ENCODE data around the gene CHD6.

The CHD6 gene

DNA sequence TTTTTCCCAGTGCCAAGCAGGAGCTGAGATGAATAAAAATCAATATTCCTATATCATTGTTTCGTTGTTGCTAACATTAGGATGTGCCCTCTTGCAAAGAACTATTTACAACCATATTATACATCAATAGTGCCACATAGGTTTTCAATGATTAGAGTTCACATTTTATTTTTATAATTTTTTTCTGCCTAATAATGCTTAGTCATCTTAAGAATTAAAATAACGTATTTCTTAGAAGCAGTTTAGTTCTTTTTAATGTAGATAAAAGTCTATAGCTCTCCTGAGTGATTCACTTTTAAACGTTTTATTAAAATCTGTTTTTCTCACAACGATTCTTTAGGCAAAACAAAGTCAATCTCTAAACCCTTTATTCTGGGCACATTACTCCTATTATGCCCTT lies 71.6 kb downstream of the CHD6 start:
- ATAC-seq: no peak
- TF ChIP-seq GLIS3 (CRISPR knock-in tag; IDR thresholded peaks at IDR 0.05) (no peak), CSDC2 (CRISPR knock-in tag; IDR thresholded peaks at IDR 0.05) (no peak), BACH2 (CRISPR knock-in tag; IDR thresholded peaks at IDR 0.05; ENCODE audit: borderline replicate concordance) (no peak), TCF4 (CRISPR knock-in tag; IDR thresholded peaks at IDR 0.05; ENCODE audit: borderline replicate concordance) (no peak)
- TF ChIP-seq, protein P1, sequence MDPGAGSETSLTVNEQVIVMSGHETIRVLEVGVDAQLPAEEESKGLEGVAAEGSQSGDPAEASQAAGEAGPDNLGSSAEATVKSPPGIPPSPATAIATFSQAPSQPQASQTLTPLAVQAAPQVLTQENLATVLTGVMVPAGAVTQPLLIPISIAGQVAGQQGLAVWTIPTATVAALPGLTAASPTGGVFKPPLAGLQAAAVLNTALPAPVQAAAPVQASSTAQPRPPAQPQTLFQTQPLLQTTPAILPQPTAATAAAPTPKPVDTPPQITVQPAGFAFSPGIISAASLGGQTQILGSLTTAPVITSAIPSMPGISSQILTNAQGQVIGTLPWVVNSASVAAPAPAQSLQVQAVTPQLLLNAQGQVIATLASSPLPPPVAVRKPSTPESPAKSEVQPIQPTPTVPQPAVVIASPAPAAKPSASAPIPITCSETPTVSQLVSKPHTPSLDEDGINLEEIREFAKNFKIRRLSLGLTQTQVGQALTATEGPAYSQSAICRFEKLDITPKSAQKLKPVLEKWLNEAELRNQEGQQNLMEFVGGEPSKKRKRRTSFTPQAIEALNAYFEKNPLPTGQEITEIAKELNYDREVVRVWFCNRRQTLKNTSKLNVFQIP (CRISPR knock-in tag; IDR thresholded peaks at IDR 0.05; ENCODE audit: borderline replicate concordance, low read depth): no peak
- TF ChIP-seq, protein P2, sequence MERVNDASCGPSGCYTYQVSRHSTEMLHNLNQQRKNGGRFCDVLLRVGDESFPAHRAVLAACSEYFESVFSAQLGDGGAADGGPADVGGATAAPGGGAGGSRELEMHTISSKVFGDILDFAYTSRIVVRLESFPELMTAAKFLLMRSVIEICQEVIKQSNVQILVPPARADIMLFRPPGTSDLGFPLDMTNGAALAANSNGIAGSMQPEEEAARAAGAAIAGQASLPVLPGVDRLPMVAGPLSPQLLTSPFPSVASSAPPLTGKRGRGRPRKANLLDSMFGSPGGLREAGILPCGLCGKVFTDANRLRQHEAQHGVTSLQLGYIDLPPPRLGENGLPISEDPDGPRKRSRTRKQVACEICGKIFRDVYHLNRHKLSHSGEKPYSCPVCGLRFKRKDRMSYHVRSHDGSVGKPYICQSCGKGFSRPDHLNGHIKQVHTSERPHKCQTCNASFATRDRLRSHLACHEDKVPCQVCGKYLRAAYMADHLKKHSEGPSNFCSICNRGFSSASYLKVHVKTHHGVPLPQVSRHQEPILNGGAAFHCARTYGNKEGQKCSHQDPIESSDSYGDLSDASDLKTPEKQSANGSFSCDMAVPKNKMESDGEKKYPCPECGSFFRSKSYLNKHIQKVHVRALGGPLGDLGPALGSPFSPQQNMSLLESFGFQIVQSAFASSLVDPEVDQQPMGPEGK (CRISPR knock-in tag; IDR thresholded peaks at IDR 0.05; ENCODE audit: borderline replicate concordance): no peak

DNA sequence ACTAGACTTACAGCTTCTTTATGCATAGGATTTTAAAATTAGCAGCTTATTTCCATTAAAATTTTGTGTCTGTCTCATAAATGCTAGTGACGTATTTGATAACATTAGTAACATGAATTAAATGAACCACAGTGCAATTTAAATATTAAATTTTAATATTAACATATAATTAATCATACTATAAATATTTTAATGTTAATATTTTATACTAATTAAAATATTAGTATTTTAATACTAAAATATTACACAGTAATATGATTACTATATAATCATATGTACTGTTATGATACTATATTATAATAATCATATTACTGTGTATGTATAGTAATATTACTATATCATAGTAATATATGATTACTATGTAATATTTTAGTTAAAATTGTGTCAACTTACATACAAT lies 73.7 kb downstream of the CHD6 start:
- TF ChIP-seq BACH2 (CRISPR knock-in tag; IDR thresholded peaks at IDR 0.05; ENCODE audit: borderline replicate concordance) (no peak), ISL1 (CRISPR knock-in tag; IDR thresholded peaks at IDR 0.05) (no peak), ZNF70 (CRISPR knock-in tag; IDR thresholded peaks at IDR 0.05) (no peak), ZFP3 (CRISPR knock-in tag; IDR thresholded peaks at IDR 0.05) (no peak), ZFP30 (CRISPR knock-in tag; IDR thresholded peaks at IDR 0.05) (no peak), PPARA (CRISPR knock-in tag; IDR thresholded peaks at IDR 0.05; ENCODE audit: borderline replicate concordance) (no peak), ZNF8 (CRISPR knock-in tag; IDR thresholded peaks at IDR 0.05) (no peak), TOX (CRISPR knock-in tag; IDR thresholded peaks at IDR 0.05; ENCODE audit: borderline replicate concordance) (no peak)
- TF ChIP-seq, protein P1 (CRISPR knock-in tag; IDR thresholded peaks at IDR 0.05; ENCODE audit: borderline replicate concordance, low read depth): no peak
- TF ChIP-seq, protein P3, sequence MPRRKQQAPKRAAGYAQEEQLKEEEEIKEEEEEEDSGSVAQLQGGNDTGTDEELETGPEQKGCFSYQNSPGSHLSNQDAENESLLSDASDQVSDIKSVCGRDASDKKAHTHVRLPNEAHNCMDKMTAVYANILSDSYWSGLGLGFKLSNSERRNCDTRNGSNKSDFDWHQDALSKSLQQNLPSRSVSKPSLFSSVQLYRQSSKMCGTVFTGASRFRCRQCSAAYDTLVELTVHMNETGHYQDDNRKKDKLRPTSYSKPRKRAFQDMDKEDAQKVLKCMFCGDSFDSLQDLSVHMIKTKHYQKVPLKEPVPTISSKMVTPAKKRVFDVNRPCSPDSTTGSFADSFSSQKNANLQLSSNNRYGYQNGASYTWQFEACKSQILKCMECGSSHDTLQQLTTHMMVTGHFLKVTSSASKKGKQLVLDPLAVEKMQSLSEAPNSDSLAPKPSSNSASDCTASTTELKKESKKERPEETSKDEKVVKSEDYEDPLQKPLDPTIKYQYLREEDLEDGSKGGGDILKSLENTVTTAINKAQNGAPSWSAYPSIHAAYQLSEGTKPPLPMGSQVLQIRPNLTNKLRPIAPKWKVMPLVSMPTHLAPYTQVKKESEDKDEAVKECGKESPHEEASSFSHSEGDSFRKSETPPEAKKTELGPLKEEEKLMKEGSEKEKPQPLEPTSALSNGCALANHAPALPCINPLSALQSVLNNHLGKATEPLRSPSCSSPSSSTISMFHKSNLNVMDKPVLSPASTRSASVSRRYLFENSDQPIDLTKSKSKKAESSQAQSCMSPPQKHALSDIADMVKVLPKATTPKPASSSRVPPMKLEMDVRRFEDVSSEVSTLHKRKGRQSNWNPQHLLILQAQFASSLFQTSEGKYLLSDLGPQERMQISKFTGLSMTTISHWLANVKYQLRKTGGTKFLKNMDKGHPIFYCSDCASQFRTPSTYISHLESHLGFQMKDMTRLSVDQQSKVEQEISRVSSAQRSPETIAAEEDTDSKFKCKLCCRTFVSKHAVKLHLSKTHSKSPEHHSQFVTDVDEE (CRISPR knock-in tag; IDR thresholded peaks at IDR 0.05): no peak
- TF ChIP-seq, protein P4, sequence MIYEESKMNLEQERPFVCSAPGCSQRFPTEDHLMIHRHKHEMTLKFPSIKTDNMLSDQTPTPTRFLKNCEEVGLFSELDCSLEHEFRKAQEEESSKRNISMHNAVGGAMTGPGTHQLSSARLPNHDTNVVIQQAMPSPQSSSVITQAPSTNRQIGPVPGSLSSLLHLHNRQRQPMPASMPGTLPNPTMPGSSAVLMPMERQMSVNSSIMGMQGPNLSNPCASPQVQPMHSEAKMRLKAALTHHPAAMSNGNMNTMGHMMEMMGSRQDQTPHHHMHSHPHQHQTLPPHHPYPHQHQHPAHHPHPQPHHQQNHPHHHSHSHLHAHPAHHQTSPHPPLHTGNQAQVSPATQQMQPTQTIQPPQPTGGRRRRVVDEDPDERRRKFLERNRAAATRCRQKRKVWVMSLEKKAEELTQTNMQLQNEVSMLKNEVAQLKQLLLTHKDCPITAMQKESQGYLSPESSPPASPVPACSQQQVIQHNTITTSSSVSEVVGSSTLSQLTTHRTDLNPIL (CRISPR knock-in tag; IDR thresholded peaks at IDR 0.05; ENCODE audit: low read depth): no peak
- no peak for ATAC-seq

DNA sequence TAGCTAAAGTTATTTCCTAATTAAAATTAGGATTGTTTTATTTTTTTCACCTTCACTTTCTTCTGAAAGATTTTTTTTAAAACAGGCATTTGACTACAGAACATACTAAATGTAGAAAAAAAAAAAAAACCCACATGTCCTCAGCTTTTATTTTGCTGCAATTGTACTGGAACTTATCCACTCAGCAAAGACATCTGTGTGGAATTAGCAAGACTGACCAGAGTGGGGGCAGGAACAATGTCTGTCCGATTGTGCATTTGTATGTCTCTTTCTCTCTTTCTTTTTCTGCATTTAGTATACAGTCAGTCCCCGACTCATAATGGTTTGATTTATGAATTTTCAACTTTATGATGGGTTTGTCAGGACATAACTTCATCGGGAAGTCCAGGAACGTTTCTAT lies 77.3 kb downstream of the CHD6 start:
- peak; percentile 54; the same call in 2 of the 3 replicates for ATAC-seq
- TF ChIP-seq, protein P5, sequence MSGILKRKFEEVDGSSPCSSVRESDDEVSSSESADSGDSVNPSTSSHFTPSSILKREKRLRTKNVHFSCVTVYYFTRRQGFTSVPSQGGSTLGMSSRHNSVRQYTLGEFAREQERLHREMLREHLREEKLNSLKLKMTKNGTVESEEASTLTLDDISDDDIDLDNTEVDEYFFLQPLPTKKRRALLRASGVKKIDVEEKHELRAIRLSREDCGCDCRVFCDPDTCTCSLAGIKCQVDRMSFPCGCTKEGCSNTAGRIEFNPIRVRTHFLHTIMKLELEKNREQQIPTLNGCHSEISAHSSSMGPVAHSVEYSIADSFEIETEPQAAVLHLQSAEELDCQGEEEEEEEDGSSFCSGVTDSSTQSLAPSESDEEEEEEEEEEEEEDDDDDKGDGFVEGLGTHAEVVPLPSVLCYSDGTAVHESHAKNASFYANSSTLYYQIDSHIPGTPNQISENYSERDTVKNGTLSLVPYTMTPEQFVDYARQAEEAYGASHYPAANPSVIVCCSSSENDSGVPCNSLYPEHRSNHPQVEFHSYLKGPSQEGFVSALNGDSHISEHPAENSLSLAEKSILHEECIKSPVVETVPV (CRISPR knock-in tag; IDR thresholded peaks at IDR 0.05): no peak
- TF ChIP-seq ZNF70 (CRISPR knock-in tag; IDR thresholded peaks at IDR 0.05) (no peak), ZNF8 (CRISPR knock-in tag; IDR thresholded peaks at IDR 0.05) (no peak)

DNA sequence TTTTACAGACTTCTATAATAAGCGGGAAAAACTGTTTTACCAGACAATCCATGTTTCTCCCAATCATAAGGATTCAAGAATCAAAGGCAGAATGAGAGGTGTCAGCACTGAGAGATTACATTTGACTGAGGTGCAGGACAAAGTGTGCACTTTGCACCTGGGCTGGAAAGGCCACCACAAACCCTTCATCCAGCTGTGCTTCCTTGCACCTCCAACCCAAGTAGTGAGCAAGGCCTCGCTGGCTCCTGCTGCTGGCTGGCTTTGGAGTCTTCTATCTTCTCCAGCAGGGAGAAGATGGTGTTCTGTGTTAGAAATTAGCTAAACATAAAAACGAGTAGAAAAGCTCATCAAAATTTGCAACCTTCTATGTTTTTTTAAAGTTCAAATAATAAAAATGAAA lies 77.7 kb downstream of the CHD6 start:
- ATAC-seq: no peak

More for the DNA sequence above, 77.7 kb downstream of the CHD6 start:
- TF ChIP-seq ZFP30 (CRISPR knock-in tag; IDR thresholded peaks at IDR 0.05) (no peak), BACH2 (CRISPR knock-in tag; IDR thresholded peaks at IDR 0.05; ENCODE audit: borderline replicate concordance) (no peak), ZNF70 (CRISPR knock-in tag; IDR thresholded peaks at IDR 0.05) (no peak), TCF4 (CRISPR knock-in tag; IDR thresholded peaks at IDR 0.05; ENCODE audit: borderline replicate concordance) (no peak), ISL1 (CRISPR knock-in tag; IDR thresholded peaks at IDR 0.05) (no peak), OSR1 (CRISPR knock-in tag; IDR thresholded peaks at IDR 0.05) (no peak)
- TF ChIP-seq, protein P2 (CRISPR knock-in tag; IDR thresholded peaks at IDR 0.05; ENCODE audit: borderline replicate concordance): no peak
- TF ChIP-seq, protein P3 (CRISPR knock-in tag; IDR thresholded peaks at IDR 0.05): no peak
